ENCODE measurements around the gene PUS1.
"Not testable (repeated sequence)": the region's sequence is repeated elsewhere in the genome, so short reads cannot be mapped to it uniquely, and the experiment has no call there.

PUS1 gene

DNA sequence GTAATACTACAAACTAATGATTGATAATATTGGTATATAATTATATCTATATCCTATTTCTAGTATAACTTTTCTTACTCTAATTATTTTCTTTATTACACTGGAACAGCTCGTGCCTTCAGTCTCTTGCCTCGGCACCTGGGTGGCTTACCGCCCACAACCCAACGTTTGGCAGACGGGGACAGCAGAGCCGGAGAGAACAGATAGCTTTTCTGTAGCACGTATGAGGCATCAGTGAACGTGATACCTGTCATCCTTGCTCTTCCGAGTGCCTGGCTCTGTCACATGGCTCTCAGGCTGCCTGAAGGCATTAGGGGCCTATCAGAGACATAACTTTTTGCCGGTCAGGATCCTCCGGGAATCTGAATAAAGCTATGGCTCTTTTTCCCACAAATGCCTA is 5.5 kb downstream of the PUS1 start:
- no peak for DNase-seq (ENCODE audit: low read depth in 2 of 2)

DNA sequence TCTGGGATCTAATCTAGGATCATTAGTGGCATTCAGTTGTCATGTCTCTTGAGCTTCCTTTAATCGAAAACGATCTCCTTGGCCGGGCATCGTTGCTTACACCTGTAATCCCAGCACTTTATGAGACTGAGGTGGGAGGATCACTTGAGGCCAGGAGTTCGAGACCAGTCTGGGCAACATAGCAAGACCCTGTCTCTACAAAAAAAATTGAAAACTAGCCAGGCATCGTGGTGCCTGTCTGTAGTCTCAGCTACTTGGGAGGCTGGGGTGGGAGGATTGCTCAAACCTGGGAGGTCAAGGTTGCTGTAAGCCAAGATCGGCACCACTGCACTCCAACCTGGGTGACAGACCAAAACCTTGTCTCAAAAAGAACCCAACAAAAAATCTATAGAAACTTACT is 9.0 kb downstream of the PUS1 start:
- no peak for DNase-seq (ENCODE audit: low read depth in 2 of 2)

DNA sequence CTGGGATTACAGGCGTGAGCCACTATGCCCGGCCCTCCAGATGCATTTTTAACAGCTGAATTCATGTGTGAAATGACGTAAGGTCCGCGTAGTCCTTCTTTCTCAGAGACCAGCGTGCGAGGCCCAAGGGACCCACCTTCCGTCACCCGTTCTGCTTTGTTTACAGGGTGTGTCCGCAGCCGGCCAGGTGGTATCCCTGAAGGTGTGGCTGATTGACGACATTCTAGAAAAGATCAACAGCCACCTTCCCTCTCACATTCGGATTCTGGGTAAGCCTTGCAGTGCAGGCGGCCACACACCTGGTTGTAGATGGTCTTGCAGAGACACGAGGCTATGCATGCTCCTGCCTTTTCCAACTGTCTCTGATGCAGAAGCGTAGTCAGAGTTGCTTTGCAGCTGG is 9.9 kb downstream of the PUS1 start:
- DNase-seq (ENCODE audit: low read depth in 2 of 2): no peak

DNA sequence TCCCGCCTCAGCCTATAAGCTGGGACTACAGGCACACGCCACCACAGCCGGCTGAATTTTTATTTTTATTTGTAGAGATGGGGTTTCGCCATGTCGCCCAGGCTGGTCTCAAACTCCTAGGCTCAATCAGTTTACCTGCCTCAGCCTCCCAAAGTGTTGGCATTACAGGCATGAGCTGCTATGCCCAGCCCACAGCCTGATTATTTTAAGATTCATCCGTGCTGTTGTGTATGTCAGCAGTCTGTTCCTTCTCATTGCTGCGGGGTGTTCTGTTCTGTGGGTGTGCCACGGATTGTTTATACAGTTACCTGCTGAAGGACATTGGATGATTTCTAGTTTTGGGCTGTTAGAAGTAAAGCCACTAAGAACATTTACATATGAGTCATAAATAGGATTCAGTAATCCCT is 11.1 kb downstream of the PUS1 start:
- no peak for DNase-seq (ENCODE audit: low read depth in 2 of 2)

DNA sequence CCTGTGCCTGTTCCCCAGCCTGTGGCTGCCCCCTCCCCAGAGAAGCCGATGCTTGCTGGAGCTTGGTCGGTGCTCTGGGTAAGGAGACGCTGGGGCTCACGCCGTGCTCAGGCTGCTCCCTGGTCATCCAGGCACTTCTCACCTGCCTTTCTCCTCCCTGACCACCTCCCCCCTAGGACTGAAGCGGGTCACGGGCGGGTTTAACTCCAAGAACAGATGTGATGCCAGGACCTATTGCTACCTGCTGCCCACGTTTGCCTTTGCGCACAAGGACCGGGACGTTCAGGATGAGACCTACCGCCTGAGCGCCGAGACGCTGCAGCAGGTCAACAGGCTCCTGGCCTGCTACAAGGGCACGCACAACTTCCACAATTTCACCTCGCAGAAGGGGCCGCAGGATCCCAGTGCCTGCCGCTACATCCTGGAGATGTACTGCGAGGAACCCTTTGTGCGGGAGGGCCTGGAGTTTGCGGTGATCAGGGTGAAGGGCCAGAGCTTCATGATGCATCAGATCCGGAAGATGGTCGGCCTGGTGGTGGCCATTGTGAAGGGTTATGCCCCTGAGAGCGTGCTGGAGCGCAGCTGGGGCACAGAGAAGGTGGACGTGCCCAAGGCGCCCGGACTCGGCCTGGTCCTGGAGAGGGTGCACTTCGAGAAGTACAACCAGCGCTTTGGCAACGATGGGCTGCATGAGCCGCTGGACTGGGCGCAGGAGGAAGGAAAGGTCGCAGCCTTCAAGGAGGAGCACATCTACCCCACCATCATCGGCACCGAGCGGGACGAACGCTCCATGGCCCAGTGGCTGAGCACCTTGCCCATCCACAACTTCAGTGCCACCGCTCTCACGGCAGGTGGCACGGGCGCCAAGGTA is 12.3 kb downstream of the PUS1 start:
- DNase-seq (ENCODE audit: low read depth in 2 of 2): no peak

DNA sequence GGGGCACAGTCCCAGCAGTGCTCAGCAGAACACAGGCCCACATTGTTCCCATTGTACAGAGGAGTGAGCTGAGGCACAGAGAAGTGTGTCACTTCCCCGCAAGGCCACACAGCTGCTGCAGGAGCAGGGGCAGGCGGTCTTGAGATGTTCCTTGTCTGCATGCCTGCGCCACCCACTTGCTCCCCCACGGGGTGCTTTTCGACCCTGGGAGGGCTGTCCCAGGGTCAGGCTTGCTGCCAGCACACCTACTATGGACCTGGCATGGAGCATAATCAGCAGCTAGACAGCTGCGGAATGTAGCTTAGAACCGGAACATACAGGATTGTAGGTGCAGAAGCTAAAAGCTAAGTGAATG is 12.9 kb downstream of the PUS1 start:
- DNase-seq (ENCODE audit: low read depth in 2 of 2): no peak

DNA sequence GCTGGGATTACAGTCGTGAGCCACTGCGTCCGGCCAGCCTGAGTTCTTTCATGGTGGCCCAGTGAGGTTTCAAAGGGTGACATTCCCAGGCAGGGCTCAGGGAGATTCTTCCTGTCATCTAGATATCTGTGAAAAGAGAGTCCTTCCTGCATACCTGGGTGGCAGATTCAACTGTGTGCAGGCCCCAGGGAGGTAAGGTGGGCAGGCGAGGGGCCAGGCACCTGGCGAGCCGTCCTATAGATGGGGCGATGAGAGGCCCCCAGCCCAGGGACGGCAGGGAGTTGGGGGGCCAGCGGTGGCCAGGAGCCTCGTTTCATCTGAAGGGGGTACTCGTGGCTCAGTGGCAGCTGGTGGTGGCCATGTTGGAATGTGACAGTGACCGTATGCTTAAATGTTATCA is 13.6 kb downstream of the PUS1 start:
- no peak for DNase-seq (ENCODE audit: low read depth in 2 of 2)

DNA sequence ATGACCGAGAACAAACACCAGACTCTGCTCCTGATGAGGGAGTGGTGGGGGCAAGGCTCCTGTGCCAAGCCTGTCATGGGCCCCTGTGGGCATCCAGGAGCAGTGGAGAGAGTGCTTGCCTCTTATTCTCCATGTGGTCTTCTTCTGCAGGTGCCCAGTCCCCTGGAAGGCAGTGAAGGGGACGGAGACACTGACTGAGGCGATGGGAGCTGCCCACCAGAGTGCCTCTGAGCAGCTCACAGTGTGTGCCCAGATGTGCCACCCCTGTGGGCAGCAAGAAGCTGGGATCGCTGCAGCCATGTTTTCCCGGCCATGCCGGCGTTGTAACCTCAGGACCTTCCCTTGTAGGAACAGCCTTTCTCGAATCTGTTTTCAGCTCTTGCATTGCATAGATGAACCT is 14.3 kb downstream of the PUS1 start:
- DNase-seq (ENCODE audit: low read depth in 2 of 2): no peak

DNA sequence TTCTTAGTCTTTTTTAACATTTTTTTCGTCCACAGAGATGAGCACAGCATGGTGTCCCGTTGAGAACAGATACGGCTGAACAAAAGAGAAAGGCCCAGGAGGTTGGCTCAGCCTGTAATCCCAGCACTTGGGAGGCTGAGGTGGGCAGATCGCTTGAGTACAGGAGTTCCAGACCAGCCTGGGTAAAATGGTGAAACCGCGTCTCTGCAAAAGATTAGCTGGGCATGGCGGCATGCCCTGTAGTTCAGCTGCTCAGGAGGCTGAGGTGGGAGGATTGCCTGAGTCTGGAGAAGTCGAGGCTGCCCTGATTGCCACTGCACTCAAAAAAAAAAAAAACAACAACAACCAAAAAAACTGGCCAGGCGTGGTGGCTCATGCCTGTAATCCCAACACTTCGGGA is 14.8 kb downstream of the PUS1 start:
- DNase-seq (ENCODE audit: low read depth in 2 of 2): no peak

DNA sequence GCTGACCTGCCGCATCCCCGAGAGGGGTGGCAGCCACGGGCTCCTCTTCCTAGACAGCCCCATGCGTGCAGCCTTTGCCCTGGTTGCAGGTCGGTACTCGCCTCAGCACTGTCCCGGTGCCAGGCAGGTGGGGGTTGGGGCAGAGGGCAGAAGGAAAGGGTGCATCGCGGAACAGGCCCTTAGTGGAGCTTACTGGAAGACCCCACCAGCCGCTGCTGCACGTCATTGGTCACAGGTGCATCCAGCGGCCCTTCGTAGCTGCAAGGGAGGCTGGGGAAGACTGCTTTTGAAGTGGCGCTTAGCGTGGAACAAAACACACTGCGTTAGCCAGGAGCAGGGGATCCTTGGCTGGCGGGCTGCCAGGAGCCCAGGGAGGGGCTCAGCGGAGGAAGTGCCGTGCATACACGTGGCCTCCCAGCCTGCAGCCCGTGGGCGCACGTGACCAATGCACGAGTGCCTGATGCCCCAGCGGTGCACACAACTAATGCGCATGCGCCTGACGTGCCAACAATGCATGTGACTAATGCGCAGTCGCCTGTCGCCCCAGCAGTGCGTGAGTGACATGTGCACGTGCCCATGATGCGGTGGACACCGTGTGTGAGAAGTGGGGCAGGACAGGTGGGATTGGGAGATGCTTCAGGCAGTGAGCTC is 15.7 kb downstream of the PUS1 start:
- DNase-seq (ENCODE audit: low read depth in 2 of 2): no peak

DNA sequence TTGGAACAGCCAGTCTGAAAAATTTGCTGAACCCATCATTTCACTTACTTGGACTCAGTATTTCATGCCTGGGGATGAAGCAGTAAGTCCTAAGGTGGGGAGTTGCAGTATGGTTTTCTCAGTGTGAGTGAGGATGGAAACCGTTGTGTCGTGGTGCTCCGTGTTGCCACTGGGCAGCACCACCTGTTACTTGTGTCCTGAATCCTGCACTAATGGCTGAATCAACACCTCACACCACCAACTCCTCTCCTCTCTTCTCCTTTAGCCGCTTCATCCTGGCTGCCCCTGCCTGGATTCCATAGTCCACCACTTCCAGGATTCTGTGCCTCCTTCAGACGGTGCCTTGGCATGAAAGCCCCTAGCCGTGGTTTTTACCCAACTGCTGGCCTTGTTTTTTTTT is 17.7 kb downstream of the PUS1 start:
- no peak for DNase-seq (ENCODE audit: low read depth in 2 of 2)

DNA sequence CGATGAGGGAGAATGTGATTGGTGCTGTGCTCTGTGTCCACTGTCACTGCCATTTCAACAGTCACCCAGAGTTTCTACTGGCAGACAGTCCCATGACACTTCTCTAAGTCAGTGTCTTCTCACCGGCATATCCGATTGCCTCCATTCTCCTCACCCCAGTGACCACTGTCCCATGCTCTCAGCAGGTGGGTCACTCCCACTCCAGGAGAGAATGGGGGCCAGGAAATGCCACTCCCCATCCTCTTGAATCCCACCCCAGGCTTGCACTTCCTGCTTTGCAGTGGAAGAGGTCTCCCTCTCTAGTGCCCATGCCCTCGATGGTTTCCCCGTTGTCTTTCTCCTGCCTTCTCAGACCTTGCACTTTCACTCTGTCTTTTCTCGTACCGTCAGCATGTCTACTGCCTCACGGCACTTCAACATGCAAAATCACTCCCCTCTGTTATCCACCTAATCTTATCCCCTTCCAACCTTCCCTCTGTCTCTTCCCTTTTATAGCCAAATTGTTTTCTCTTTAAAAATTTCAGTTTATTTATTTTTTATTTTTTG is 18.5 kb downstream of the PUS1 start:
- DNase-seq (ENCODE audit: low read depth in 2 of 2): no peak

DNA sequence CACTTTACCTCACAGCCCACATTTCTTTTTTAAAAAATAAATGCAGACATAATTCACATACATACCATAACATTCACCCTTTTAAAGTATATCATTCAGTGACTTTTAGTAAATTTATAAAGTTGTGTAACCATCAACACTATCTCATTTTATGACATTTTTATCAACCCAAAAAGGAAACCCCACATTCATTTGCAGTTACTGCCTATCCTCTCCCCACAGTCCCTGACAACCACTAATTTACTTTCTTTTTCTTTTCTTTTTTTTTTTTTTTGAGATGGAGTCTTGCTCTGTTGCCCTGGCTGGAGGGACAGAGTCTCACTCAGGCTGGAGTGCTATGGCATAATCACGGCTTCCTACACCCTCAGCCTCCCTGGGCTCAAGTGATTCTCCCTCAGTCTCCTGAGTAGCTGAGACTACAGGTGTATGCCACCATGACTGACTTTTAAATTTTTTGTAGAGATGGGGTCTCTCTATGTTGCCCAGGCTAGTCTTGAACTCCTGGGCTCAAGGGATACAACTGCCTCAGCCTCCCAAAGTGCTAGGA is 19.2 kb downstream of the PUS1 start:
- no peak for DNase-seq (ENCODE audit: low read depth in 2 of 2)

DNA sequence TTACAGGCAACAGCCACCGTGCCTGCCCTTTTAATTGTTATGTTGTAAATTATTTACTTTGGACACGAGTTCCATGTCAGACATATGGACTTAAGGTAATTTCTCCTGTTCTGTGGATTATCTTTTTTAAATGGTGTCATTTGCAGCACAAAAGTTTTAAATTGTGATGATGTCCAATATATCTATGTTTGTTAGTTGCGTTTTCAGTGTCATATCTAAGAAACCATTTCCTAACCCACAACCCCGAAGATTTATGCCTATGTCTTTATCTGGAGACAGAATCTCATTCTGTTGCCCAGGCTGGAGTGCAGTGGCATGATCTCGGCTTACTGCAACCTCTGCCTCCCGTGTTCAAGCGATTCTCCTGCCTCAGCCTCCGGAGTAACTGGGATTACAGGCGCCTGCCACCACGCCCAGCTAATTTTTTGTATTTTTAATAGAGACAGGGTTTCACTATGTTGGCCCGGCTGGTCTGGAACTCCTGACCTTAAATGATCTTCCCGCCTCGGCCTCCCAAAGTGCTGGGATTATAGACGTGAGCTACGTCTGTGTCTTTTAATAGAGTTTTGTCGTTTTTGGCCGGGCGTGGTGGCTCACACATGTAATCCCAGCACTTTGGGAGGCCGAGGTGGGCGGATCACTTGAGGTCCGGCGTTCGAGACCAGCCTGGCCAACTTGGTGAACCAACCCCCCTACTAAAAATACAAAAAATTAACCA is 19.8 kb downstream of the PUS1 start:
- DNase-seq (ENCODE audit: low read depth in 2 of 2): not testable (repeated sequence)

DNA sequence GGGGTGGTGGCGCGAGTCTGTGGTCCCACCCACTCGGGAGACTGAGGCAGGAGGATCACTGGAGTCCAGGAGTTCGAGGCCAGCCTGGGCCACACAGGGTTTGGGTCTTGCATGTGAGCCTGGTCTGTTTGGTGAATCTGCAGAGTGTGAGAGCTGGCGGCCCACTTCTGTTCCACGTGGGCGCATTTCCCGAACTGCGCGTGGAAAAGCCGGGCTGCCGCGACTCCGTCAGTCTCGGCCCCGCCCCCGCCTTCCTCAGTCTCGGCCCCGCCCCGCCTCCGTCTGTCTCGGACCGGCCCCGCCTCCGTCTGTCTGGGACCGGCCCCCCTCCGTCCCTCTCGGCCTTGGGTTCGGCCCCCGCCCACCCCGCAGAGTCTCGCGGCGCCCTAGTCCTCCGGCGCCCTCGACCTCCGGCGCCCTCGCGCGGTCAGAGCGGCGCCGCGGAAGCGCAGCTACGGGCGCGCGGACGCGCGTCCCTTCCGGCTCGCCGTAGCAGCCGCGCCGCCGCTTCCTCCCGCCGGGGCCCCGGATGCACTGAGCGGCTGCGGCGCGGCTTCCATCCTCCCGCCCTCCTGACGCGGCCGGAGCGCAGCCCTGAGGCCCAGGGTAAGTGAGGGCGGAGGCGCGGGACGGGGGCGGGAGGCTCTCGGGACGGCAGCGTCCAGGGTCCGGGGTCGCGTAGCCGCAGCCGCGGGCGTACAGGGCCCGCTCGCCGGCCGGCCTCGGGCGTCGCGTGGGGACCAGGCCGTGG is 20.5 kb downstream of the PUS1 start, which contains the start of gene EP400:
TSS of gene EP400 (plus strand) at position 512 of the 751 bp plus-strand sequence. CDS start 10,678 bp downstream, outside the sequence.
- peak; percentile 93 to 94 for DNase-seq (ENCODE audit: low read depth in 2 of 2)

DNA sequence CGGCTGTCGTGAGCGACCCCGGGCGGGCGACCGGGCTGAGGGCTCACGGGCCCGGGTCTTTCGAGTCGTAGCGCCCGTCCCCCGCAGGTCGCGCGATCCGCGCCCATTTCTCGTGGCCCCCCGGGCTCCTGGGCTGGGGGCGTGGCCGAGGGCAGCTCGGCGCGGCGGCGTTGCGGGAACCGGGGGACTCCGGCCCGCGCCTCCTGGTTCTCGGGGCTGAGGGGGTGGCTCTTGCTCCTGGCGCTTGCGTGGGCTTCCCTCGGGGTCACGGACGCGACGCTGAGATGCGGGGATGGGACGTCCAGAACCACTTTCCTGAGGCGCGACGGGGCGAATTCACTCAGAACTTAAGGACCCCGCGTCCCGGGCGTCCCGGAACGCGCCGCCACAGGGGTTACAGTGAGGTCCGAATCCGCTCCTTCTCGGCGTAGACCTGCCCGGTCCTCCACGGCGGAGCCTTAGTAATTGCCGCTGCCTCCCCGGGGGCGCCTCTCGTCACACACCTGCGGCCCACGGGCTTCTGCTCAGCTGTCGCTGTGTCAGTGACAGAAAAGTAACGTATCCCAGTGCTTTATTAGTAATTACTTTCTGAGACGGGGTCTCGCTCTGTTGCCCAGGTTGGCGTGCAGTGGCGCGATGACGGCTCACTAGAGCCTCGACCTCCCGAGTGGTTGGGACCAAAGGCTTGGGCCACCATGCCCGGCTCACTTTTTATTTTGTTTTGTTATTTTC is 21.3 kb downstream of the PUS1 start:
- DNase-seq (ENCODE audit: low read depth in 2 of 2): no peak

DNA sequence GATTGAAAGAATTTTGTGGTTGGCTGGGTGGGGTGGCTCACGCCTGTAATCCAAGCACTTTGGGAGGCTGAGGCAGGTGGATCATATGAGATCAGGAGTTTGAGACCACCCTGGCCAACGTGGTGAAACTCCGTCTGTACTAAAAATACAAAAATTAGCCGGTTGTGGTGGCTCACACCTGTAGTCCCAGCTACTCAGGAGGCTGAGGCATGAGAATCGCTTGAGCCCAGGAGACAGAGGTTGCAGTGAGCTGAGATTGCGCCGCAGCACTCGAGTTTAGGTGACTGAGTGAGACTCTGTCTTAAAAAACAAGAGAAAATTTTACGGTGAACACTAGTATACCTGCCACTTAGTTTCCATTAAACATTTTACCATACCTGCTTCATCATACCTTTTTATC is 24.7 kb downstream of the PUS1 start:
- not testable (repeated sequence) for DNase-seq (ENCODE audit: low read depth in 2 of 2)

DNA sequence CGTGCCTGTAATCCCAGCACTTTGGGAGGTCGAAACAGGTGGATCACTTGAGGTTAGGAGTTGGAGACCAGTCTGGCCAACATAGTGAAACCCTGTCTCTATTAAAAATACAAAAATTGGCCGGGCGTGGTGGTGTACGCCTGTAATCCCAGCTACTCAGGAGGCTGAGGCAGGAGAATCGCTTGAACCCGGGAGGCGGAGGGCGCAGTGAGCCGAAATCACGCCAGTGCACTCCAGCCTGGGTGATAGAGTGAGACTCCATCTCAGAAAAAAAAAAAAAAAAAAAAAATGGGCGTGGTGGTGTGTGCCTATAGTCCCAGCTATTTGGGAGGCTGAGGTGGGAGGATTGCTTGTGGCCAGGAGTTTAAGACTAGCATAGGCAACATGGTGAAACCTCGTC is 25.4 kb downstream of the PUS1 start:
- not testable (repeated sequence) for DNase-seq (ENCODE audit: low read depth in 2 of 2)

DNA sequence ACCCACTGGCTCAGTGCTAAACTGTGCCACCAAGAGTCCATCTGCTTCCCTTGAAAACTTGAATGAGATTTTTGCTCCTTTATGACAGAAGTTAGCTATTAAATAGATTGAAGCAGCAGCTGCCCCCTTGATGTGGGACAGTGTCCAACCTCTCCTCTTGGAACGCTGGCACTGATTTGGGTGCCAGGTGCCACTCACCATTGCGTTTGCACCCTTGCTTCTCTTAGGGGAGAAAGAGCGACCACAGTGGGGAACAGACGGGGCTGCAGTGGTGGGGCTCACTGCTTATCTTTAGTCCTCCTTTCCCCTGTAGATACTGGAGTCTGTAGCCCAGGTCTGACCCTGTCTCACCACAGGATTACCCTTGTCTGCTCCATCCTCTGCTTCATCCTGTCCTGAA is 30.0 kb downstream of the PUS1 start:
- DNase-seq (ENCODE audit: low read depth in 2 of 2): no peak

Data from stimulated activated CD4-positive, alpha-beta T cell treated with anti-CD3 and anti-CD28 coated beads, Interleukin-1b, Interleukin-23, amount 100 ng/mL, for 1 hour (primary cell).